Measurements from ENCODE around the gene OTUD6A.
"Not testable (repeated sequence)": the region's sequence is repeated elsewhere in the genome, so short reads cannot be mapped to it uniquely, and the experiment has no call there.

Gene OTUD6A

GRCh38 chrX:70079870-70080269, 17.6 kb downstream of the OTUD6A start:
- no peaks in the 10 kb centered on the region for H3K4me1 Mint-ChIP-seq (ENCODE audit: low read depth)
- H3K4me3 Mint-ChIP-seq: no peak overlapping the region
- no peaks in the 10 kb centered on the region for H3K9me3 Mint-ChIP-seq (ENCODE audit: low read depth)
- no peak overlapping the region for H3K27ac Mint-ChIP-seq
- H3K36me3 Mint-ChIP-seq: no peaks in the 10 kb centered on the region
- H3K27me3 Mint-ChIP-seq: no peaks in the 10 kb centered on the region

GRCh38 chrX:70082723-70083122, 20.5 kb downstream of the OTUD6A start:
- no peaks in the 10 kb centered on the region for H3K9me3 Mint-ChIP-seq (ENCODE audit: low read depth)
- H3K4me1 Mint-ChIP-seq (ENCODE audit: low read depth): no peaks in the 10 kb centered on the region
- no peaks in the 10 kb centered on the region for H3K27me3 Mint-ChIP-seq
- H3K36me3 Mint-ChIP-seq: no peaks in the 10 kb centered on the region
- no peak overlapping the region for H3K4me3 Mint-ChIP-seq
- no peak overlapping the region for H3K27ac Mint-ChIP-seq

- H3K27ac Mint-ChIP-seq: no peak overlapping the region
- no peaks in the 10 kb centered on the region for H3K36me3 Mint-ChIP-seq
- no peaks in the 10 kb centered on the region for H3K9me3 Mint-ChIP-seq (ENCODE audit: low read depth)
- no peak overlapping the region for H3K4me3 Mint-ChIP-seq
- H3K4me1 Mint-ChIP-seq (ENCODE audit: low read depth): no peaks in the 10 kb centered on the region
- no peaks in the 10 kb centered on the region for H3K27me3 Mint-ChIP-seq
Measured at GRCh38 chrX:70084592-70085240, 22.5 kb downstream of the OTUD6A start.

DNA sequence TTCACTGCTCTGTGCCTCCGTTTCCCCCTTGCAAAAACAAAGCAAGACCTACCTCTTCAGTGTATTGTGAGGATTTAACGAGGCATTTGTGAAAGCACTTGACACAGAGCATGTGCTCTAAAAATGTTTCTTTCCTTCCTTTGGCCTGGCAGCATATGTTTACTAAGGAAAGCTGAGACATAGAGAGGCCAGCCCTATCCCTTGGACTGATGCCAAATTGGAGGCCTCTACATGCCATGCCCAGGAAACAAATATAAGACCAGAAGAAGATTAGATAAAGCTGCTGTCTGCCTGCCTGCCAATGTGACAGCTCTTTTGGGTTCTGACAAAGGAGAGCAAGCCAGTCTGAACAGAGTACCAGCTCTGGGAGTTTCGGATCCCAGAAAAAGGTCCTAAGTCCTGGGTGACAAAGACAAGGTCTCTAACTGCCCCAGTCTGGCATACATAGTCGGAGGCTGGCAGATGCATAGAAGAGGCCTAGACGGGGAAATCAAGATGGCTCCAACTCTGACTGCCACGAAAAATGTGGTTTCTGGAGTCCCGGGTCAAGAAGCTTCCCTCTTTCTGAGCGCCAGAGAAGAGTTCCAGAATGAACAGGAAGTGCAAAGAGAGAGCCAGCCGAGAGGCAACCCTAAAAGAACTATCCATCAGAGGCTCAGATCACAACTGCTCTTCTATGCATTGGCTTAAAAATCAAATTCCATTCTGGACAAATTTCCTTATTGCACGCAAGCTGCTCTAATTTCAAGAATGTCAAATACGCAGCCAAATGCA, 25.8 kb downstream of the OTUD6A start:
- Mint-ChIP-seq H3K27ac (no peak overlapping the region), H3K27me3 (no peaks in the 10 kb centered on the region), H3K36me3 (no peaks in the 10 kb centered on the region), H3K4me3 (no peak overlapping the region), H3K4me1 (ENCODE audit: low read depth) (no peaks in the 10 kb centered on the region), H3K9me3 (ENCODE audit: low read depth) (no peaks in the 10 kb centered on the region)

DNA sequence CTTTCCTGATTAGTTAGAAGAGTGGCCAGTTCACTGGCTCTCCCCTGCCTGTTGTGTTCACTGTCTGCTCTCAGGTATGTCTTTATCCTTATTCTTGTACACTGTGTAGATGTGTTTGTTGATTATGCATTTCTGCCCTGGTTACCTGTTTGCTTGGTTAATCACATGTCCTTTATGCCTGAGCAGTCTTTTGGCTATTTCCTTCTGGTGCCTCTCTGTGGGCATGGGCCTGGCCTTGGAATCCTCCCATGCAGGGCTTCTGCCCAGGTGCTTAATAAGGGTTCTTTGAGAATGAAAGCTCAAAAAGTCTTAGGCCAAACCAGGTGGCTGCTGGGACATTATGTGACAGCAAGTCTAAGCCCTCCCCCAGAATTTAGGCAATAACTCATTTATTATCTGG, 26.5 kb downstream of the OTUD6A start:
- Mint-ChIP-seq H3K27me3 (no peaks in the 10 kb centered on the region), H3K4me1 (ENCODE audit: low read depth) (no peaks in the 10 kb centered on the region), H3K27ac (no peak overlapping the region), H3K36me3 (no peaks in the 10 kb centered on the region), H3K4me3 (no peak overlapping the region), H3K9me3 (ENCODE audit: low read depth) (no peaks in the 10 kb centered on the region)

DNA sequence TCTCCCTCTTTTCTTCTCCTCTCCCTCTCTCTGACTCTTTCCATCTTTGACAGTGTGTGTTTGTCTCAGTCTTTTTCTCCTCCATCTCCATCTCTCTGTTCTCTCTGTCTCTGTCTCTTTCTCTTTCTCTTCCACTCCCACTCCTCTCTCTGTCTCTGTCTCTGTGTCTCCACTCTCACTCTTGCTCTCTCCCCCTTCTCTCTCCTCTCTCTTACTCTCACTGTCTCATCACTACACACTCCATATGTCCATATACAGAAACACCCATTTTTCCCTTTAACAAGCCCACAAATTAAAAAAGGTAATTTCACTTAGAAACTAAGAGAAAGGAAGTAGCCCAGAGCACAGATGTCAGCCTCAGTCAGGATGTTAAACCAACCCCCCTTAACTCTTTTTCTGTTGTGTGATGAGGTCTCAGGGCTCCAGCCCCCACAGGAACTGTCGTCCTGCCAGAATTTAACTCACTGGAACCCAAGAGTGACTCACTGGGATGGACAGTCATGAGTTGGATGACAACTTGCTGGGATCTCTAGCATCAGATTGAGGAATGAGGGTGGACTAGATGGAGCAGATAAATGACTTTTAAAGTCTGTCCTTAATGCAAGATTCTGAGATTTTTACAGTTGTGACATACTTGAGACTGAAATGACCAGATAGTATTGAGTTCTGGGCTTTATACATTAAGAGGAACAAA, 27.5 kb downstream of the OTUD6A start:
- no peaks in the 10 kb centered on the region for H3K27me3 Mint-ChIP-seq
- no peaks in the 10 kb centered on the region for H3K4me1 Mint-ChIP-seq (ENCODE audit: low read depth)
- H3K4me3 Mint-ChIP-seq: no peak overlapping the region
- no peak overlapping the region for H3K27ac Mint-ChIP-seq
- no peaks in the 10 kb centered on the region for H3K9me3 Mint-ChIP-seq (ENCODE audit: low read depth)
- H3K36me3 Mint-ChIP-seq: no peaks in the 10 kb centered on the region

DNA sequence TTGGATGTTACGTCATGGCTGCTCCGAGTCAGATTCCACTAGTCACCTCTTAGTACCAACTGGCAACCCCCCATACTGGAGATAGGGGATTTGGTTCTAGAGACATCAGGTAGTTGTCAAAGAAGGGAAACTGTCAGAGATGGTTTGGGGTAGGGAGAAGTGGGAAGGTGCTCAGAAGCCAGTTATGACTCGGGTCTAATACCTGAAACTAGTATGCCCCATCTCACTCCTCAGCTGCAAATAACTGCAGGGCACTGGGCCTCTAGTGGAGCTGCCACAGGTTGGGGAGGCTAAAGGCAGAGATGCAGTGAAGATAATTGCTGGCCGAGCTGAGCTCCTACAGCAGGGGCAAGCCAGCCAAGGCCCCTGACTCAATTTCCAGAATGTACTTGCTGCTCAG, 30.0 kb downstream of the OTUD6A start:
- Mint-ChIP-seq H3K27ac (no peak overlapping the region), H3K4me3 (no peak overlapping the region), H3K27me3 (no peaks in the 10 kb centered on the region), H3K4me1 (ENCODE audit: low read depth) (no peaks in the 10 kb centered on the region), H3K9me3 (ENCODE audit: low read depth) (no peaks in the 10 kb centered on the region), H3K36me3 (no peaks in the 10 kb centered on the region)

DNA sequence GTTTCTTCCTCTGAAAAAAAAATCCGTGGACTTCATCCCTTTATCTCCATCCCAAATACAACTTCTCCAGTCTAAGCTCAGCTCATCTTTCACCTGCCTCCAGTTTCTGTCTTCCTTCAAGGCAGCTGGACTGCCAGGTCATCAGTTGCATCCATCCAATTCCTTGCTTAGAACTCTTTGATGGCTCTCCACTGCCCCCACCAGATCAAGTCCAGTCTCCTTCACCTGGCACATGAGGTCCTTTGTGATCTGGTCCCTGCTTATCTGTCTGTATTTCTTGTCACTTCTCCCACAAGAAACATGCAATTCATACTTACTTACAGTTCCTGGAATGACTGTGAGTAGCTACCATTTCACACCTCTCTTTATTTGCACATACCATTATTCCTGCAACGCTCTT, 33.8 kb downstream of the OTUD6A start:
- H3K4me1 Mint-ChIP-seq (ENCODE audit: low read depth): no peaks in the 10 kb centered on the region
- H3K27ac Mint-ChIP-seq: no peak overlapping the region
- no peak overlapping the region for H3K4me3 Mint-ChIP-seq
- no peaks in the 10 kb centered on the region for H3K9me3 Mint-ChIP-seq (ENCODE audit: low read depth)
- no peaks in the 10 kb centered on the region for H3K36me3 Mint-ChIP-seq
- peaks cover 4% of the 10 kb centered on the region for H3K27me3 Mint-ChIP-seq

GRCh38 chrX:70105229-70105628, 43.0 kb downstream of the OTUD6A start:
- no peaks in the 10 kb centered on the region for H3K4me1 Mint-ChIP-seq (ENCODE audit: low read depth)
- no peak overlapping the region for H3K4me3 Mint-ChIP-seq
- no peak overlapping the region for H3K27ac Mint-ChIP-seq
- no peaks in the 10 kb centered on the region for H3K9me3 Mint-ChIP-seq (ENCODE audit: low read depth)
- H3K27me3 Mint-ChIP-seq: no peaks in the 10 kb centered on the region
- H3K36me3 Mint-ChIP-seq: no peaks in the 10 kb centered on the region

DNA sequence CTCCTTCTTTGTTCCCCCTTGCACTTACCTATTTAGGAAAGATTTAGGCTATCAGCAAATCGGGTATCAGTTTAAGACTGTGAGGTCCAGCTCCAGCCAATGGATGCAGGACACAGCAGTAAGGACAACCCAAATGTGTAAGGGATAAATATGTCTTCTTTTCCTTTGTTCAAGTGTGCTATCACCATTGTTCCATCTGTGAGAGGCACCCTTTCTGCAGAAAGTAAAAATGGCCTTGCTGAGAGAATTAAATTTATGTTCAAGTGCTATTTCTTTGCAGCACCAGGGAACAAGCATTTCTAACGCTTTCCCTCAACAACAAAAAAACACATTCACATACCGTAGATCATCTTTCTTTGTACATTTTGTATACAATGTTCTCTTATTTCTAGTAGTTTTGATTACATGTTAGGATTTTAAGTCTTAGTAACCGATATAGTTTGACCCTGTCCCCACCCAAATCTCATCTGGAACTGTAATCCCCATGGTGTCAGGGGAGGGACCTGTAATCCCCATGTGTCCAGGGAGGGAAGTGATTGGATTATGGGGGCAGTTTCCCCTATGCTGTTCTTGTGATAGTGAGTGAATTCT, 49.3 kb downstream of the OTUD6A start:
- not testable (repeated sequence) for H3K27me3 Mint-ChIP-seq, H3K4me3 Mint-ChIP-seq

More for the DNA sequence above, 49.3 kb downstream of the OTUD6A start:
- not testable (repeated sequence) for H3K27ac Mint-ChIP-seq; H3K4me1 Mint-ChIP-seq (ENCODE audit: low read depth); H3K36me3 Mint-ChIP-seq; H3K9me3 Mint-ChIP-seq (ENCODE audit: low read depth)
